GM23248 (cell line): ENCODE data around the gene PLCH1.

Source experiments
- EZH2 ChIP-seq: fragments of 200-600 bp; sonication (generic); IDR thresholded peaks from 2 replicates; pipeline ENCODE4 v1.6.1; 2018; ENCODE audit warnings: antibody characterized with exemption, mild to moderate bottlenecking; ENCODE audit not compliant: insufficient read depth, poor library complexity, severe bottlenecking
- EZH2phosphoT487 ChIP-seq: fragments of 200-600 bp; sonication (generic); IDR thresholded peaks from 2 replicates; pipeline ENCODE4 v1.6.1; 2018; ENCODE audit warnings: antibody characterized with exemption, moderate library complexity, mild to moderate bottlenecking, low read depth; ENCODE audit not compliant: insufficient read depth

DNA sequence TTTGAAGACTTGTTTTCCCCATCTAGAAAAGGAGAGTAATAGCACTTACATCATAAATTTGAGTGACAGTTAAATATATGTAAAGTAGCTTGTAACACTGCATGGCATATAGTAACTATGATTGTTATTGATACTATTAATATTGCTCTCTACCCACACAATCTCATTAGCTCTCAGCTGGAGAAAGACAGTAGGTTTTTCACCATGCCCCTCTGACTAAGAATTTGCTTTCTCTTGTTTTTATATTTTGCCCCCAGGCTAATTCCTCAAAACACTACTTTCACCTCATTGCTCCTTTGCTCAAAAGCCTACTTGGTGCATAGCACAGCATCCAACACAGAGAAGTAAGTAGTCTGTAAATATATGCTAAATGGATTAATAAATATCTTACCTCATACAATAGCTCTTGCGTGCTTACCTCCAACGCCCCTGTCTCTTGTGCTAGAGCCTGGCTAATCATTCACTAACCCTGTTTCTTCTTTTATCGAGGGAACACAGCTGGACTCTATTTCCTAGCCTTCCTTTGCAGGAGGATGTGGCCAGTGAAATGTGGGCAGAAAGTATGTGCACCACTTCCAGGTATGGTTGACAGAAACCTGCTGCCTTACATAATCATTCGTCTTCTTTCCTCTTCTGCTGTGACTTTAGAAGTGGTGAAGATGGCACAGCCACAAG lies 190.0 kb downstream of the PLCH1 start:
- TF ChIP-seq EZH2: no peak
- no peak for TF ChIP-seq EZH2phosphoT487
